HepG2 (cell line): Measurements from ENCODE around the gene SNF8. TPM values are rescaled to one million over a fixed set of nuclear protein-coding genes. Genes with fewer than 3 reads are reported as not detected.

Experiments used
- CBX1 ChIP-seq: IDR thresholded peaks from one replicate; pipeline ENCODE4 v1.6.1; 2016; ENCODE audit warnings: antibody characterized with exemption, low read depth
- GATA4 ChIP-seq: sonication (generic); IDR thresholded peaks from 2 replicates; pipeline ENCODE4 v1.6.1; 2016; ENCODE audit warnings: antibody characterized with exemption, low read depth, borderline replicate concordance
- HOXA5 ChIP-seq: sonication (generic); formaldehyde crosslinking; IDR thresholded peaks from 2 replicates; pipeline ENCODE4 v1.4.0; 2020; ENCODE audit warnings: missing genetic modification reagents
- JARID2 ChIP-seq: sonication (generic); formaldehyde crosslinking; IDR thresholded peaks from 2 replicates; pipeline ENCODE4 v1.8.1; 2023; ENCODE audit warnings: missing genetic modification reagents, inconsistent platforms; ENCODE audit not compliant: insufficient replicate concordance
- NCOA1 ChIP-seq: sonication (generic); formaldehyde crosslinking; IDR thresholded peaks from 2 replicates; pipeline ENCODE4 v1.9.0; 2021; ENCODE audit warnings: missing genetic modification reagents
- PHF8 ChIP-seq: sonication (generic); formaldehyde crosslinking; IDR thresholded peaks from 2 replicates; pipeline ENCODE4 v1.5.0; 2020; ENCODE audit warnings: missing genetic modification reagents
- THAP7 ChIP-seq: sonication (generic); formaldehyde crosslinking; IDR thresholded peaks from 2 replicates; pipeline ENCODE4 v1.8.1; 2023; ENCODE audit warnings: mild to moderate bottlenecking, missing genetic modification reagents
- TP53 ChIP-seq: sonication (generic); formaldehyde crosslinking; conservative IDR thresholded peaks from 2 replicates; pipeline ENCODE4 v1.4.0; 2020; ENCODE audit warnings: missing genetic modification reagents
- ZBTB14 ChIP-seq: sonication (generic); formaldehyde crosslinking; IDR thresholded peaks from 2 replicates; pipeline ENCODE4 v1.4.0; 2020; ENCODE audit warnings: missing genetic modification reagents
- ZBTB25 ChIP-seq: IDR thresholded peaks from 2 replicates; pipeline ENCODE4 v1.6.1; 2018; ENCODE audit warnings: missing genetic modification reagents
- ZEB1 ChIP-seq: IDR thresholded peaks from 2 replicates; pipeline ENCODE4 v1.6.1; 2012; ENCODE audit warnings: mild to moderate bottlenecking, low read depth, inconsistent platforms; ENCODE audit not compliant: insufficient replicate concordance
- ZNF136 ChIP-seq: sonication (generic); formaldehyde crosslinking; IDR thresholded peaks from 2 replicates; pipeline ENCODE4 v1.8.1; 2022; ENCODE audit warnings: low read depth, mild to moderate bottlenecking, moderate library complexity, missing genetic modification reagents
- ZNF331 ChIP-seq: sonication (generic); formaldehyde crosslinking; IDR thresholded peaks from 2 replicates; pipeline ENCODE4 v1.4.0; 2020; ENCODE audit warnings: missing genetic modification reagents
- ZNF557 ChIP-seq: sonication (generic); formaldehyde crosslinking; IDR thresholded peaks from 2 replicates; pipeline ENCODE4 v1.4.0; 2020; ENCODE audit warnings: missing genetic modification reagents
- ZNF703 ChIP-seq: sonication (generic); formaldehyde crosslinking; IDR thresholded peaks from 2 replicates; pipeline ENCODE4 v1.5.1; 2020; ENCODE audit warnings: missing genetic modification reagents, mild to moderate bottlenecking, moderate library complexity, borderline replicate concordance
- polyA plus RNA-seq, 8 experiments: library from polyadenylated mRNA; depleted of rRNA in 3 of 8; stranded (reverse) in 7 of 8; unstranded in 1 of 8; fragments of >200 nt; fragmentation: Illumina TruSeq in 4 of 8; extraction: Trizol in 4 of 8; gene quantifications; 2 replicates each; pipeline versions ENCODE4 v1.2.1 to v1.2.3, GENCODE V29; 2011 to 2016; ENCODE audit warnings: low read depth in 4 of 8, missing spikeins in 1 of 8, mixed read lengths in 1 of 8; ENCODE audit not compliant: insufficient read depth in 1 of 8
- total RNA-seq, 5 experiments: library from RNA; depleted of rRNA; stranded (reverse); fragments of >200 nt; fragmentation: Illumina TruSeq; extraction: Trizol; gene quantifications; 2 replicates each; pipeline ENCODE4 v1.2.3, GENCODE V29; 2016; ENCODE audit warnings: low read depth in 1 of 5
- TF ChIP-seq, protein P1 (sequence below): sonication (generic); formaldehyde crosslinking; IDR thresholded peaks from 2 replicates; pipeline ENCODE4 v1.5.1; 2020; ENCODE audit warnings: mild to moderate bottlenecking, missing genetic modification reagents, moderate library complexity
- TF ChIP-seq, protein P2 (sequence below): sonication (generic); formaldehyde crosslinking; IDR thresholded peaks from 2 replicates; pipeline ENCODE4 v1.8.0; 2022; ENCODE audit warnings: mild to moderate bottlenecking, missing genetic modification reagents, borderline replicate concordance
- TF ChIP-seq, protein P3 (sequence below): IDR thresholded peaks from 2 replicates; pipeline ENCODE4 v1.6.1; 2016; ENCODE audit warnings: missing genetic modification reagents, missing compliant biosample characterization
- TF ChIP-seq, protein P4 (sequence below): sonication (generic); formaldehyde crosslinking; IDR thresholded peaks from 2 replicates; pipeline ENCODE4 v1.5.0; 2020; ENCODE audit warnings: mild to moderate bottlenecking, missing genetic modification reagents

The SNF8 gene
- total and polyA plus RNA-seq, 2 of the 13 experiments (the other 11 are each of a cell fraction or from before 2014, with no cell fraction given), result 114 to 153 TPM

DNA sequence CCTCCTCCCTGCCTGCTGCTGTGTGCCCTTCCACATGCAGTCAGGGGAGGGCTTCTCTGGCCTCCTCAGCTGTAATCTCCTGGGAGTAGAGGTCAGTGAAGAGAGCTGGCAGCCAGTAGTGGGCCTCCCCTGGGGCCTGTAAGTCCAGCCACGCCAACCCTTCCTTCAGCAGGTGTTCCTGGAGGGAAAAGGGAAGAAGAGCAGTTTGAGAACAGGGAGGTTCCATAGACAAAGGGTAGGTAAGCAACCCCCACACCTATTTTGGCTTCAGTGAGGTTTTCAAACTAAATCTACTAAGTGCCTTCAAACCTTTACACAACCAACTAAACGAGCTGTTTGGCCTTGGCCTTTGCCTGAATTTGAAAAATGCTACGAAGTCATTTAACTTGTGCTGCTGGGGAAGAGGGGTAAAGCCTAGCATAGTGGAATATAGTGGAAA is 14.2 kb downstream of the SNF8 start (continued):
- TF ChIP-seq, protein P1, sequence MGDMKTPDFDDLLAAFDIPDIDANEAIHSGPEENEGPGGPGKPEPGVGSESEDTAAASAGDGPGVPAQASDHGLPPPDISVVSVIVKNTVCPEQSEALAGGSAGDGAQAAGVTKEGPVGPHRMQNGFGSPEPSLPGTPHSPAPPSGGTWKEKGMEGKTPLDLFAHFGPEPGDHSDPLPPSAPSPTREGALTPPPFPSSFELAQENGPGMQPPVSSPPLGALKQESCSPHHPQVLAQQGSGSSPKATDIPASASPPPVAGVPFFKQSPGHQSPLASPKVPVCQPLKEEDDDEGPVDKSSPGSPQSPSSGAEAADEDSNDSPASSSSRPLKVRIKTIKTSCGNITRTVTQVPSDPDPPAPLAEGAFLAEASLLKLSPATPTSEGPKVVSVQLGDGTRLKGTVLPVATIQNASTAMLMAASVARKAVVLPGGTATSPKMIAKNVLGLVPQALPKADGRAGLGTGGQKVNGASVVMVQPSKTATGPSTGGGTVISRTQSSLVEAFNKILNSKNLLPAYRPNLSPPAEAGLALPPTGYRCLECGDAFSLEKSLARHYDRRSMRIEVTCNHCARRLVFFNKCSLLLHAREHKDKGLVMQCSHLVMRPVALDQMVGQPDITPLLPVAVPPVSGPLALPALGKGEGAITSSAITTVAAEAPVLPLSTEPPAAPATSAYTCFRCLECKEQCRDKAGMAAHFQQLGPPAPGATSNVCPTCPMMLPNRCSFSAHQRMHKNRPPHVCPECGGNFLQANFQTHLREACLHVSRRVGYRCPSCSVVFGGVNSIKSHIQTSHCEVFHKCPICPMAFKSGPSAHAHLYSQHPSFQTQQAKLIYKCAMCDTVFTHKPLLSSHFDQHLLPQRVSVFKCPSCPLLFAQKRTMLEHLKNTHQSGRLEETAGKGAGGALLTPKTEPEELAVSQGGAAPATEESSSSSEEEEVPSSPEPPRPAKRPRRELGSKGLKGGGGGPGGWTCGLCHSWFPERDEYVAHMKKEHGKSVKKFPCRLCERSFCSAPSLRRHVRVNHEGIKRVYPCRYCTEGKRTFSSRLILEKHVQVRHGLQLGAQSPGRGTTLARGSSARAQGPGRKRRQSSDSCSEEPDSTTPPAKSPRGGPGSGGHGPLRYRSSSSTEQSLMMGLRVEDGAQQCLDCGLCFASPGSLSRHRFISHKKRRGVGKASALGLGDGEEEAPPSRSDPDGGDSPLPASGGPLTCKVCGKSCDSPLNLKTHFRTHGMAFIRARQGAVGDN (CRISPR knock-in tag), result peak; percentile 57
- no peak for TF ChIP-seq ZEB1
- no peak for TF ChIP-seq ZNF136
- TF ChIP-seq ZNF331 (CRISPR knock-in tag), result no peak
- no peak for TF ChIP-seq GATA4
- TF ChIP-seq ZBTB14 (CRISPR knock-in tag), result no peak
- TF ChIP-seq, protein P2, sequence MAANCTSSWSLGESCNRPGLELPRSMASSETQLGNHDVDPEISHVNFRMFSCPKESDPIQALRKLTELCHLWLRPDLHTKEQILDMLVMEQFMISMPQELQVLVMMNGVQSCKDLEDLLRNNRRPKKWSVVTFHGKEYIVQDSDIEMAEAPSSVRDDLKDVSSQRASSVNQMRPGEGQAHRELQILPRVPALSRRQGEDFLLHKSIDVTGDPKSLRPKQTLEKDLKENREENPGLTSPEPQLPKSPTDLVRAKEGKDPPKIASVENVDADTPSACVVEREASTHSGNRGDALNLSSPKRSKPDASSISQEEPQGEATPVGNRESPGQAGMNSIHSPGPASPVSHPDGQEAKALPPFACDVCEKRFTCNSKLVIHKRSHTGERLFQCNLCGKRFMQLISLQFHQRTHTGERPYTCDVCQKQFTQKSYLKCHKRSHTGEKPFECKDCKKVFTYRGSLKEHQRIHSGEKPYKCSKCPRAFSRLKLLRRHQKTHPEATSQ, result 0 out of 2 replicates have a peak, but pooled peaks have one; percentile 7
- TF ChIP-seq, protein P3, sequence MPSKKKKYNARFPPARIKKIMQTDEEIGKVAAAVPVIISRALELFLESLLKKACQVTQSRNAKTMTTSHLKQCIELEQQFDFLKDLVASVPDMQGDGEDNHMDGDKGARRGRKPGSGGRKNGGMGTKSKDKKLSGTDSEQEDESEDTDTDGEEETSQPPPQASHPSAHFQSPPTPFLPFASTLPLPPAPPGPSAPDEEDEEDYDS (CRISPR knock-in tag), result no peak
- no peak for TF ChIP-seq TP53 (CRISPR knock-in tag)
- no peak for TF ChIP-seq CBX1
- no peak for TF ChIP-seq ZNF557 (CRISPR knock-in tag)
- TF ChIP-seq HOXA5, result 0 out of 2 replicates have a peak, but pooled peaks have one; percentile 44
- no peak for TF ChIP-seq JARID2 (CRISPR knock-in tag)
- peak; percentile 37; the same call in 1 of the 2 replicates for TF ChIP-seq THAP7 (CRISPR knock-in tag)
- TF ChIP-seq ZNF703 (CRISPR knock-in tag), result no peak
- TF ChIP-seq ZBTB25 (CRISPR knock-in tag), result no peak
- no peak for TF ChIP-seq PHF8 (CRISPR knock-in tag)
- TF ChIP-seq, protein P4, sequence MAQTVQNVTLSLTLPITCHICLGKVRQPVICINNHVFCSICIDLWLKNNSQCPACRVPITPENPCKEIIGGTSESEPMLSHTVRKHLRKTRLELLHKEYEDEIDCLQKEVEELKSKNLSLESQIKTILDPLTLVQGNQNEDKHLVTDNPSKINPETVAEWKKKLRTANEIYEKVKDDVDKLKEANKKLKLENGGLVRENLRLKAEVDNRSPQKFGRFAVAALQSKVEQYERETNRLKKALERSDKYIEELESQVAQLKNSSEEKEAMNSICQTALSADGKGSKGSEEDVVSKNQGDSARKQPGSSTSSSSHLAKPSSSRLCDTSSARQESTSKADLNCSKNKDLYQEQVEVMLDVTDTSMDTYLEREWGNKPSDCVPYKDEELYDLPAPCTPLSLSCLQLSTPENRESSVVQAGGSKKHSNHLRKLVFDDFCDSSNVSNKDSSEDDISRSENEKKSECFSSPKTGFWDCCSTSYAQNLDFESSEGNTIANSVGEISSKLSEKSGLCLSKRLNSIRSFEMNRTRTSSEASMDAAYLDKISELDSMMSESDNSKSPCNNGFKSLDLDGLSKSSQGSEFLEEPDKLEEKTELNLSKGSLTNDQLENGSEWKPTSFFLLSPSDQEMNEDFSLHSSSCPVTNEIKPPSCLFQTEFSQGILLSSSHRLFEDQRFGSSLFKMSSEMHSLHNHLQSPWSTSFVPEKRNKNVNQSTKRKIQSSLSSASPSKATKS, result no peak
- 0 out of 2 replicates have a peak, but pooled peaks have one; percentile 35 for TF ChIP-seq NCOA1 (CRISPR knock-in tag)
